ENCODE results near the gene PKIG.

GRCh38 chr20:44537993-44538392 is 44.4 kb upstream of the PKIG start:
- no peak for TF ChIP-seq CTCF (IDR thresholded peaks at IDR 0.05)
- no peak for TF ChIP-seq POLR2A (IDR thresholded peaks at IDR 0.05)

All from ovary (tissue), 3 donors.